K562 (cell line): Measurements from ENCODE around the gene WBP2NL. TPM values are rescaled to one million over a fixed set of nuclear protein-coding genes. Genes with fewer than 3 reads are reported as not detected.

Source experiments
- ATAC-seq: fragments of 200-7000 bp; cut with Tn5 transposase; 3 replicates; pipeline ENCODE4 v1.9.1; 2020; ENCODE audit warnings: moderate library complexity
- BruUV-seq: library from RNA; stranded (reverse); fragments of 400-500 nt; replicated peaks from 2 replicates; lab custom pipeline; 2021; lab: Mats Ljungman, UMichigan
- CTCF ChIA-PET: fragments of 300-600 bp; formaldehyde crosslinking; extraction: SDS; loops from one replicate; lab custom pipeline; 2021; ENCODE audit warnings: low intra/inter-chr PET ratio; lab: Yijun Ruan, JAX
- POLR2A ChIA-PET: fragments of 300-600, 350-650 bp; sonication (Branson Sonifier 250); formaldehyde crosslinking; extraction: SDS; loops from one replicate; lab custom pipeline; 2021; ENCODE audit warnings: antibody characterized with exemption, inconsistent platforms; lab: Yijun Ruan, JAX
- DNase-seq, 4 experiments: peaks; one replicate each; pipeline versions ENCODE4 v3.0.0 to v3.0.0-alpha.2; 2011 to 2018; ENCODE audit warnings: low spot score in 3 of 4, mixed read lengths in 3 of 4; ENCODE audit errors: extremely low read depth in 1 of 4
- FAIRE-seq: peaks from 2 replicates; lab custom pipeline; 2011; peaks lifted over from hg19 to GRCh38; lab: Jason Lieb, UNC
- H2AFZ ChIP-seq: 2 replicates; pipeline ENCODE4 v1.6.0; 2011; ENCODE audit warnings: low read depth, low read length, control low read depth, inconsistent platforms
- H3K27ac ChIP-seq: fragments of 200-600 bp; 3 replicates; pipeline ENCODE4 v1.8.0; 2011; ENCODE audit warnings: low read depth, mild to moderate bottlenecking, control low read depth, inconsistent platforms, low read length, moderate library complexity, mixed read lengths; ENCODE audit errors: extremely low read depth
- H3K27me3 ChIP-seq, 2 experiments: fragments of 300-600 bp in 1 of 2; 2 replicates in 1 of 2; 3 replicates in 1 of 2; pipeline versions ENCODE4 v1.6.0 to v1.8.0; 2011; ENCODE audit warnings: inconsistent platforms in 2 of 2, low read length in 2 of 2, mild to moderate bottlenecking in 1 of 2, mixed read lengths in 1 of 2, moderate library complexity in 1 of 2; ENCODE audit not compliant: control insufficient read depth in 2 of 2, insufficient read depth in 2 of 2
- H3K36me3 ChIP-seq: fragments of 300-600 bp; 3 replicates; pipeline ENCODE4 v1.8.0; 2011; ENCODE audit warnings: mild to moderate bottlenecking, low read length, inconsistent platforms; ENCODE audit not compliant: control insufficient read depth, insufficient read depth
- H3K4me1 ChIP-seq, 2 experiments: fragments of 200-600 bp in 1 of 2; replicated peaks in 1 of 2; 2 replicates in 1 of 2; 3 replicates in 1 of 2; pipeline versions ENCODE4 v1.5.1 to v1.8.0; 2011; ENCODE audit warnings: inconsistent platforms in 2 of 2, low read length in 2 of 2, mild to moderate bottlenecking in 1 of 2, mixed read lengths in 1 of 2, moderate library complexity in 1 of 2; ENCODE audit not compliant: control insufficient read depth in 2 of 2, insufficient read depth in 2 of 2
- H3K4me2 ChIP-seq: 2 replicates; pipeline ENCODE4 v1.6.1; 2011; ENCODE audit warnings: low read length, control low read depth, inconsistent platforms, mixed read lengths; ENCODE audit not compliant: insufficient read depth
- H3K4me3 ChIP-seq: fragments of 200-600 bp; sonication (generic), shearing (Covaris generic); 2 replicates; pipeline ENCODE4 v1.5.1; 2016; ENCODE audit warnings: control low read depth, inconsistent platforms
- H3K79me2 ChIP-seq: fragments of 200-600 bp; 3 replicates; pipeline ENCODE4 v1.8.0; 2011; ENCODE audit warnings: low read length, inconsistent platforms; ENCODE audit not compliant: control insufficient read depth, insufficient read depth
- H3K9ac ChIP-seq, 2 experiments: 2 replicates each; pipeline versions ENCODE4 v1.6.0 to v1.6.1; 2011; ENCODE audit warnings: low read depth in 2 of 2, low read length in 2 of 2, control low read depth in 1 of 2, inconsistent platforms in 1 of 2, mild to moderate bottlenecking in 1 of 2, mixed read lengths in 1 of 2; ENCODE audit not compliant: insufficient read depth in 1 of 2
- H3K9me1 ChIP-seq: one replicate; pipeline ENCODE4 v1.6.0; 2011; ENCODE audit warnings: inconsistent platforms, mild to moderate bottlenecking, low read length, moderate library complexity; ENCODE audit not compliant: control insufficient read depth, insufficient read depth
- H3K9me3 ChIP-seq: replicated peaks from 2 replicates; pipeline ENCODE4 v1.5.1; 2011; ENCODE audit warnings: low read depth, low read length, inconsistent platforms; ENCODE audit not compliant: control insufficient read depth, insufficient read depth
- H4K20me1 ChIP-seq: replicated peaks from 2 replicates; pipeline ENCODE4 v1.6.1; 2011; ENCODE audit warnings: low read length, inconsistent platforms, mixed read lengths; ENCODE audit not compliant: control insufficient read depth, insufficient read depth
- CEBPG ChIP-seq, 3 experiments: fragments of 200-800 bp in 1 of 3; sonication (Bioruptor generic) in 1 of 3; sonication (generic) in 1 of 3; formaldehyde crosslinking in 1 of 3; IDR thresholded peaks in 2 of 3; conservative IDR thresholded peaks in 1 of 3; 2 replicates each; pipeline versions ENCODE4 v1.6.1 to v1.8.0; 2016 to 2022; ENCODE audit warnings: missing compliant biosample characterization in 2 of 3, missing genetic modification characterization in 2 of 3, mild to moderate bottlenecking in 1 of 3, missing genetic modification reagents in 1 of 3
- E2F3 ChIP-seq: fragments of 250-450 bp; sonication (Bioruptor Pico); IDR thresholded peaks from 2 replicates; pipeline ENCODE4 v1.4.0; 2020; ENCODE audit warnings: mild to moderate bottlenecking
- FOXK2 ChIP-seq, 2 experiments: fragments of 450-650 bp; IDR thresholded peaks in 1 of 2; conservative IDR thresholded peaks in 1 of 2; 2 replicates each; pipeline ENCODE4 v1.6.1; 2016; ENCODE audit warnings: low read depth in 2 of 2, mild to moderate bottlenecking in 1 of 2
- TSHZ1 ChIP-seq: fragments of 250-450 bp; sonication (Bioruptor Pico); IDR thresholded peaks from 2 replicates; pipeline ENCODE4 v1.4.0; 2020; ENCODE audit warnings: mild to moderate bottlenecking, moderate library complexity
- WGBS: fragments of 100-300 bp; shearing (Covaris generic); methylation state at CpG from one replicate; pipeline ENCODE4 v1.1.6; 2016; ENCODE audit warnings: low coverage, mixed read lengths; ENCODE audit not compliant: insufficient coverage; ENCODE audit errors: missing lambda C conversion rate; 5-methylcytosine and 5-hydroxymethylcytosine counted together
- in situ Hi-C: fragments of 300-500 bp; cut with MboI; formaldehyde crosslinking; loops from 4 replicates; pipeline ENCODE4 v1.15.0; 2018; ENCODE audit warnings: inconsistent platforms, mixed read lengths
- intact Hi-C: fragments of 100-400 bp; cut with micrococcal nuclease; formaldehyde crosslinking; loops from 2 replicates; pipeline ENCODE4 v1.14.2; 2022
- polyA plus RNA-seq, 8 experiments: library from polyadenylated mRNA; depleted of rRNA in 4 of 8; stranded (reverse) in 5 of 8; unstranded in 3 of 8; fragments of >200 nt; fragmentation: Nextera tagmentation in 2 of 8; fragmentation: Illumina TruSeq in 1 of 8; extraction: Ambion mirVana in 2 of 8; extraction: Trizol in 1 of 8; gene quantifications; 2 replicates each; pipeline versions ENCODE4 v1.2.1 to v1.2.3, GENCODE V29; 2011 to 2014; ENCODE audit warnings: inconsistent platforms in 1 of 8, missing spikeins in 1 of 8
- total RNA-seq, 7 experiments: library from RNA; depleted of rRNA in 6 of 7; stranded (reverse); fragments of >200 nt in 6 of 7; fragmentation: Illumina TruSeq in 2 of 7; extraction: Trizol in 2 of 7; gene quantifications; 2 replicates each; pipeline versions ENCODE4 v1.2.1 to v1.2.3, GENCODE V29; 2011 to 2021; ENCODE audit warnings: low replicate concordance in 1 of 7

WBP2NL gene
- total and polyA plus RNA-seq, 9 of the 15 experiments (the other 6 are each of a cell fraction or from before 2014, with no cell fraction given): not detected

GRCh38 chr22:41974691-41975290 is 23.8 kb upstream of the WBP2NL start:
- H3K36me3 ChIP-seq: no peaks in the 10 kb centered on the region
- no peak for ATAC-seq
- H4K20me1 ChIP-seq: no peaks in the 10 kb centered on the region
- no peak overlapping the region for H3K4me3 ChIP-seq
- no peak for DNase-seq
- ChIA-PET CTCF (no interaction called here), POLR2A (interaction anchor here (0.7 kb wide), 1 partner anchor 12 kb away, joined by 4 read pairs; no protein-coding TSS in a partner anchor)
- intact Hi-C loops (no loop called here), in situ Hi-C loops (loop anchor here (25.0 kb wide), 1 partner anchor 463 kb away; the partner anchor contains the start of gene NFAM1)
- no peaks in the 10 kb centered on the region for H3K79me2 ChIP-seq
- no TSS peak for BruUV-seq
- no peaks in the 10 kb centered on the region for H3K9me3 ChIP-seq
- no peak overlapping the region for H3K27ac ChIP-seq
- TF ChIP-seq CEBPG (CRISPR knock-in tag; IDR thresholded peaks at IDR 0.05): 0 out of 2 replicates have a peak, but pooled peaks have one; percentile 14
- peak; percentile 46 to 48; a peak in 2 of 4 replicates for TF ChIP-seq CEBPG (tag; conservative IDR thresholded peaks at IDR 0.05 in 1 of 2, IDR thresholded peaks at IDR 0.05 in 1 of 2)
- no peak for TF ChIP-seq TSHZ1
- no peak for TF ChIP-seq FOXK2 (conservative IDR thresholded peaks at IDR 0.05 in 1 of 2, IDR thresholded peaks at IDR 0.05 in 1 of 2; ENCODE audit: low read depth in 2 of 2)
- no peak for TF ChIP-seq E2F3 (CRISPR knock-in tag)
- WGBS: 4% methylated on average over 4 of the region's 10 CpGs
- H2AFZ ChIP-seq: no peak overlapping the region
- no peaks in the 10 kb centered on the region for H3K9me1 ChIP-seq
- peaks cover 9 to 59% of the 10 kb centered on the region in 2 experiments; a peak in 4 of 5 replicates for H3K27me3 ChIP-seq
- H3K4me1 ChIP-seq: peaks cover 0 to 11% of the 10 kb centered on the region in 2 experiments; a peak in 2 of 5 replicates
- no peak overlapping the region for H3K9ac ChIP-seq
- no peak overlapping the region for H3K4me2 ChIP-seq
- FAIRE-seq: no peak
